ENCODE data around the gene GMPPB.

- TF ChIP-seq, protein P1, sequence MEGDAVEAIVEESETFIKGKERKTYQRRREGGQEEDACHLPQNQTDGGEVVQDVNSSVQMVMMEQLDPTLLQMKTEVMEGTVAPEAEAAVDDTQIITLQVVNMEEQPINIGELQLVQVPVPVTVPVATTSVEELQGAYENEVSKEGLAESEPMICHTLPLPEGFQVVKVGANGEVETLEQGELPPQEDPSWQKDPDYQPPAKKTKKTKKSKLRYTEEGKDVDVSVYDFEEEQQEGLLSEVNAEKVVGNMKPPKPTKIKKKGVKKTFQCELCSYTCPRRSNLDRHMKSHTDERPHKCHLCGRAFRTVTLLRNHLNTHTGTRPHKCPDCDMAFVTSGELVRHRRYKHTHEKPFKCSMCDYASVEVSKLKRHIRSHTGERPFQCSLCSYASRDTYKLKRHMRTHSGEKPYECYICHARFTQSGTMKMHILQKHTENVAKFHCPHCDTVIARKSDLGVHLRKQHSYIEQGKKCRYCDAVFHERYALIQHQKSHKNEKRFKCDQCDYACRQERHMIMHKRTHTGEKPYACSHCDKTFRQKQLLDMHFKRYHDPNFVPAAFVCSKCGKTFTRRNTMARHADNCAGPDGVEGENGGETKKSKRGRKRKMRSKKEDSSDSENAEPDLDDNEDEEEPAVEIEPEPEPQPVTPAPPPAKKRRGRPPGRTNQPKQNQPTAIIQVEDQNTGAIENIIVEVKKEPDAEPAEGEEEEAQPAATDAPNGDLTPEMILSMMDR (conservative IDR thresholded peaks at IDR 0.05) = no peak; the same call in 1 of the 2 replicates
- no peak for TF ChIP-seq ZFX (IDR thresholded peaks at IDR 0.05)
Observed at GRCh38 chr3:49719214-49719884, 4.4 kb downstream of the GMPPB start, which contains the start of gene AMIGO3.

Data from C4-2B (cell line).